ENCODE measurements around the gene GLIPR1L1.

The GLIPR1L1 gene

GRCh38 chr12:75289753-75290152, 44.7 kb upstream of the GLIPR1L1 start:
- Histone ChIP-seq H3K4me1 (ENCODE audit: control insufficient read depth, insufficient read depth, low read length) (peaks cover 5% of the 10 kb centered on the region), H3K9me3 (ENCODE audit: control insufficient read depth, insufficient read depth, low read depth, low read length) (no peaks in the 10 kb centered on the region), H3K36me3 (ENCODE audit: control insufficient read depth in 2 of 2, insufficient read depth in 1 of 2, low read length in 2 of 2) (no peaks in the 10 kb centered on the region), H3K4me3 (ENCODE audit: low read depth, low read length) (no peak overlapping the region), H3K27ac (ENCODE audit: extremely low read depth, low read depth, low read length) (no peak overlapping the region)
- TF ChIP-seq ZNF654 (tag by site-specific recombination; IDR thresholded peaks at IDR 0.05; ENCODE audit: low read depth) = peak; percentile 38
- TF ChIP-seq ATF2 (tag by site-specific recombination; IDR thresholded peaks at IDR 0.05; ENCODE audit: low read depth) = no peak
- ChIA-PET CTCF (interaction anchor here (0.9 to 1.3 kb wide), 4 partner anchors 9 to 603 kb away, joined by 3 to 7 read pairs (median 4); no protein-coding TSS in a partner anchor), POLR2A (no interaction called here)

- Histone ChIP-seq H3K4me1 (ENCODE audit: control insufficient read depth, insufficient read depth, low read length) (peaks cover 5% of the 10 kb centered on the region), H3K27ac (ENCODE audit: extremely low read depth, low read depth, low read length) (no peak overlapping the region), H3K4me3 (ENCODE audit: low read depth, low read length) (no peak overlapping the region), H3K9me3 (ENCODE audit: control insufficient read depth, insufficient read depth, low read depth, low read length) (no peaks in the 10 kb centered on the region), H3K36me3 (ENCODE audit: control insufficient read depth in 2 of 2, insufficient read depth in 1 of 2, low read length in 2 of 2) (no peaks in the 10 kb centered on the region)
- ChIA-PET CTCF (interaction anchor here (0.7 kb wide), 1 partner anchor 555 kb away, joined by 3 read pairs; no protein-coding TSS in a partner anchor), POLR2A (no interaction called here)
- TF ChIP-seq ZNF560 (tag by site-specific recombination; IDR thresholded peaks at IDR 0.05; ENCODE audit: borderline replicate concordance) (no peak), HOXC10 (CRISPR knock-in tag; IDR thresholded peaks at IDR 0.05) (no peak), ZBTB48 (tag by site-specific recombination; IDR thresholded peaks at IDR 0.05) (no peak), ZNF521 (tag by site-specific recombination; IDR thresholded peaks at IDR 0.05) (no peak), ZNF704 (tag by site-specific recombination; IDR thresholded peaks at IDR 0.05) (no peak), ZNF174 (tag by site-specific recombination; IDR thresholded peaks at IDR 0.05) (no peak), KLF9 (tag by site-specific recombination; IDR thresholded peaks at IDR 0.05; ENCODE audit: low read depth) (no peak)
These were observed 43.5 kb upstream of the GLIPR1L1 start for GRCh38 chr12:75291014-75291413.

DNA sequence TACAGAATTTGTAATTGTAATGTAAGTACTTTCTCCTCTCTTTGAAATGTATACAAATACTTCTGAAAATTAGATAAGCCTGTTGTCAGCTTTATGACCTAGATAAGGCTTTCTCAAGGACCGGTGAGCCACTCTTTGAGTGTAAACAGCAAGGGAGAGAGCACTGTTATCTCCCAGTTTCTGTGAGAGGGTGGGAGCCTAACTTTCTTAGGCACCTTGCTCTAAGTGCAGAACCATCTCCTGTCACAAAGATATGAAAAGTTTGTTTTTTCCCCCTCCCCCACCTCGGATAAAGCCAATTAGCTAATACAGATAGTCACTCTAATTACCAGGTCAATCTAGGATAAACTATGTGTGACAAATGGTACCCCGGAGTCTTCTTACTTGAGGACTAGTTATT, 40.1 kb upstream of the GLIPR1L1 start:
- Histone ChIP-seq H3K9me3 (ENCODE audit: control insufficient read depth, insufficient read depth, low read depth, low read length) (no peaks in the 10 kb centered on the region), H3K4me3 (ENCODE audit: low read depth, low read length) (no peak overlapping the region), H3K4me1 (ENCODE audit: control insufficient read depth, insufficient read depth, low read length) (peaks cover 4% of the 10 kb centered on the region), H3K36me3 (ENCODE audit: control insufficient read depth in 2 of 2, insufficient read depth in 1 of 2, low read length in 2 of 2) (no peaks in the 10 kb centered on the region), H3K27ac (ENCODE audit: extremely low read depth, low read depth, low read length) (no peak overlapping the region)
- POLR2A ChIA-PET = no interaction called here
- CTCF ChIA-PET = no interaction called here
- TF ChIP-seq ZBTB10 (tag by site-specific recombination; IDR thresholded peaks at IDR 0.05) (no peak), ZNF558 (tag by site-specific recombination; IDR thresholded peaks at IDR 0.05) (no peak), ZNF830 (tag by site-specific recombination; IDR thresholded peaks at IDR 0.05; ENCODE audit: low read depth) (no peak), ZNF112 (tag by site-specific recombination; IDR thresholded peaks at IDR 0.05) (no peak), ZNF2 (tag by site-specific recombination; IDR thresholded peaks at IDR 0.05) (no peak), ZNF501 (tag by site-specific recombination; IDR thresholded peaks at IDR 0.05) (no peak), ZNF660 (tag by site-specific recombination; IDR thresholded peaks at IDR 0.05) (no peak), ZNF837 (tag by site-specific recombination; IDR thresholded peaks at IDR 0.05) (no peak)
- TF ChIP-seq, protein P1, sequence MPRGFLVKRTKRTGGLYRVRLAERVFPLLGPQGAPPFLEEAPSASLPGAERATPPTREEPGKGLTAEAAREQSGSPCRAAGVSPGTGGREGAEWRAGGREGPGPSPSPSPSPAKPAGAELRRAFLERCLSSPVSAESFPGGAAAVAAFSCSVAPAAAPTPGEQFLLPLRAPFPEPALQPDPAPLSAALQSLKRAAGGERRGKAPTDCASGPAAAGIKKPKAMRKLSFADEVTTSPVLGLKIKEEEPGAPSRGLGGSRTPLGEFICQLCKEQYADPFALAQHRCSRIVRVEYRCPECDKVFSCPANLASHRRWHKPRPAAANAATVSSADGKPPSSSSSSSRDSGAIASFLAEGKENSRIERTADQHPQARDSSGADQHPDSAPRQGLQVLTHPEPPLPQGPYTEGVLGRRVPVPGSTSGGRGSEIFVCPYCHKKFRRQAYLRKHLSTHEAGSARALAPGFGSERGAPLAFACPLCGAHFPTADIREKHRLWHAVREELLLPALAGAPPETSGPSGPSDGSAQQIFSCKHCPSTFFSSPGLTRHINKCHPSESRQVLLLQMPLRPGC (tag by site-specific recombination; IDR thresholded peaks at IDR 0.05) = no peak
- TF ChIP-seq, protein P2, sequence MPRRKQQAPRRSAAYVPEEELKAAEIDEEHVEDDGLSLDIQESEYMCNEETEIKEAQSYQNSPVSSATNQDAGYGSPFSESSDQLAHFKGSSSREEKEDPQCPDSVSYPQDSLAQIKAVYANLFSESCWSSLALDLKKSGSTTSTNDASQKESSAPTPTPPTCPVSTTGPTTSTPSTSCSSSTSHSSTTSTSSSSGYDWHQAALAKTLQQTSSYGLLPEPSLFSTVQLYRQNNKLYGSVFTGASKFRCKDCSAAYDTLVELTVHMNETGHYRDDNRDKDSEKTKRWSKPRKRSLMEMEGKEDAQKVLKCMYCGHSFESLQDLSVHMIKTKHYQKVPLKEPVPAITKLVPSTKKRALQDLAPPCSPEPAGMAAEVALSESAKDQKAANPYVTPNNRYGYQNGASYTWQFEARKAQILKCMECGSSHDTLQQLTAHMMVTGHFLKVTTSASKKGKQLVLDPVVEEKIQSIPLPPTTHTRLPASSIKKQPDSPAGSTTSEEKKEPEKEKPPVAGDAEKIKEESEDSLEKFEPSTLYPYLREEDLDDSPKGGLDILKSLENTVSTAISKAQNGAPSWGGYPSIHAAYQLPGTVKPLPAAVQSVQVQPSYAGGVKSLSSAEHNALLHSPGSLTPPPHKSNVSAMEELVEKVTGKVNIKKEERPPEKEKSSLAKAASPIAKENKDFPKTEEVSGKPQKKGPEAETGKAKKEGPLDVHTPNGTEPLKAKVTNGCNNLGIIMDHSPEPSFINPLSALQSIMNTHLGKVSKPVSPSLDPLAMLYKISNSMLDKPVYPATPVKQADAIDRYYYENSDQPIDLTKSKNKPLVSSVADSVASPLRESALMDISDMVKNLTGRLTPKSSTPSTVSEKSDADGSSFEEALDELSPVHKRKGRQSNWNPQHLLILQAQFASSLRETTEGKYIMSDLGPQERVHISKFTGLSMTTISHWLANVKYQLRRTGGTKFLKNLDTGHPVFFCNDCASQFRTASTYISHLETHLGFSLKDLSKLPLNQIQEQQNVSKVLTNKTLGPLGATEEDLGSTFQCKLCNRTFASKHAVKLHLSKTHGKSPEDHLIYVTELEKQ (tag by site-specific recombination; IDR thresholded peaks at IDR 0.05; ENCODE audit: borderline replicate concordance) = no peak
- TF ChIP-seq, protein P3, sequence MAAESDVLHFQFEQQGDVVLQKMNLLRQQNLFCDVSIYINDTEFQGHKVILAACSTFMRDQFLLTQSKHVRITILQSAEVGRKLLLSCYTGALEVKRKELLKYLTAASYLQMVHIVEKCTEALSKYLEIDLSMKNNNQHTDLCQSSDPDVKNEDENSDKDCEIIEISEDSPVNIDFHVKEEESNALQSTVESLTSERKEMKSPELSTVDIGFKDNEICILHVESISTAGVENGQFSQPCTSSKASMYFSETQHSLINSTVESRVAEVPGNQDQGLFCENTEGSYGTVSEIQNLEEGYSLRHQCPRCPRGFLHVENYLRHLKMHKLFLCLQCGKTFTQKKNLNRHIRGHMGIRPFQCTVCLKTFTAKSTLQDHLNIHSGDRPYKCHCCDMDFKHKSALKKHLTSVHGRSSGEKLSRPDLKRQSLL (tag by site-specific recombination; IDR thresholded peaks at IDR 0.05) = no peak
